CD4-positive, alpha-beta memory T cell (primary cell): Measurements from ENCODE around the gene SHE. TPM values are rescaled to one million over a fixed set of nuclear protein-coding genes. Genes with fewer than 3 reads are reported as not detected.

Experiments
- polyA plus RNA-seq, 2 donors: library from polyadenylated mRNA; unstranded; fragments of 300-500 nt; fragmentation: Illumina TruSeq; gene quantifications; one replicate each; pipeline ENCODE4 v1.2.3, GENCODE V29; 2021
- total RNA-seq, 2 experiments: library from RNA; stranded (reverse); gene quantifications; one replicate each; pipeline ENCODE4 v1.2.3, GENCODE V29; 2021

The SHE gene
- total and polyA plus RNA-seq, 4 experiments from 2014 or later, result not detected

Other genes starting within 250 kb of the SHE start
- 100 to 1,000 TPM; 110 to 121 TPM for gene HAX1, start 229.8 kb downstream of the SHE start, total RNA-seq
- gene HAX1, start 229.8 kb downstream of the SHE start, polyA plus RNA-seq, result 100 to 1,000 TPM; 167 to 259 TPM
- not detected for gene AQP10, start 181.3 kb downstream of the SHE start, total RNA-seq
- gene AQP10, start 181.3 kb downstream of the SHE start, polyA plus RNA-seq, result not detected
- 100 to 1,000 TPM; 186 TPM for gene ATP8B2, start 176.9 kb downstream of the SHE start, total RNA-seq
- gene ATP8B2, start 176.9 kb downstream of the SHE start, polyA plus RNA-seq, result 10 to 100 TPM; 53.5 to 95.4 TPM
- 100 to 1,000 TPM; 101 to 106 TPM for gene IL6R, start 97.1 kb downstream of the SHE start, total RNA-seq
- gene IL6R, start 97.1 kb downstream of the SHE start, polyA plus RNA-seq, result 10 to 100 TPM; 54.6 to 73.0 TPM
- not detected for gene TDRD10, start 193 bp downstream of the SHE start, total RNA-seq
- not detected for gene TDRD10, start 193 bp downstream of the SHE start, polyA plus RNA-seq
- gene UBE2Q1, start 56.2 kb upstream of the SHE start, total RNA-seq, result 100 to 1,000 TPM; 112 to 132 TPM
- gene UBE2Q1, start 56.2 kb upstream of the SHE start, polyA plus RNA-seq, result 10 to 100 TPM in 1 of 2 donors, 1 to 10 TPM in 1; 6.4 to 18.6 TPM
- gene CHRNB2, start 65.4 kb upstream of the SHE start, total RNA-seq, result not detected
- not detected for gene CHRNB2, start 65.4 kb upstream of the SHE start, polyA plus RNA-seq
- gene ADAR, start 105.8 kb upstream of the SHE start, total RNA-seq, result 100 to 1,000 TPM; 240 to 247 TPM
- 100 to 1,000 TPM in 1 of 2 donors, 10 to 100 TPM in 1; 64.4 to 162 TPM for gene ADAR, start 105.8 kb upstream of the SHE start, polyA plus RNA-seq